ENCODE results near the gene CDH13. TPM values are rescaled to one million over a fixed set of nuclear protein-coding genes. Genes with fewer than 3 reads are reported as not detected.

Gene CDH13
- polyA plus RNA-seq, 2 of the 4 experiments (the other 2 are of a cell fraction), result not detected

GRCh38 chr16:82636958-82637357 lies 10.2 kb downstream of the CDH13 start:
- Histone ChIP-seq H3K9me3 (no peaks in the 10 kb centered on the region), H3K4me3 (no peak overlapping the region), H3K27ac (no peak overlapping the region), H3K4me2 (no peak overlapping the region), H3K4me1 (no peaks in the 10 kb centered on the region)
- no peak for TF ChIP-seq POLR2AphosphoS2 (conservative IDR thresholded peaks at IDR 0.05; ENCODE audit: low read length)
- TF ChIP-seq, protein P1, sequence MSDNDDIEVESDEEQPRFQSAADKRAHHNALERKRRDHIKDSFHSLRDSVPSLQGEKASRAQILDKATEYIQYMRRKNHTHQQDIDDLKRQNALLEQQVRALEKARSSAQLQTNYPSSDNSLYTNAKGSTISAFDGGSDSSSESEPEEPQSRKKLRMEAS (IDR thresholded peaks at IDR 0.05), result no peak
- FAIRE-seq, result no peak
- CTCF ChIA-PET, result no interaction called here
- DNase-seq (ENCODE audit: low read depth in 1 of 2, low spot score in 1 of 2), result no peak
- 71% methylated on average over 3 of the region's 3 CpGs for WGBS (ENCODE audit: missing lambda C conversion rate)
- POLR2A ChIA-PET, result no interaction called here
- no peak for ATAC-seq

GRCh38 chr16:82638095-82638798 lies 11.5 kb downstream of the CDH13 start:
- no peak overlapping the region for H3K27ac ChIP-seq
- DNase-seq (ENCODE audit: low read depth in 1 of 2, low spot score in 1 of 2), result no peak
- H3K4me3 ChIP-seq, result no peak overlapping the region
- POLR2A ChIA-PET, result no interaction called here
- TF ChIP-seq JUN (IDR thresholded peaks at IDR 0.05), result no peak
- no peak for TF ChIP-seq NPAS2 (CRISPR knock-in tag; IDR thresholded peaks at IDR 0.05; ENCODE audit: borderline replicate concordance)
- TF ChIP-seq FOSL2 (IDR thresholded peaks at IDR 0.05), result no peak
- TF ChIP-seq FOSL2 (CRISPR knock-in tag; IDR thresholded peaks at IDR 0.05), result no peak
- TF ChIP-seq, protein P2, sequence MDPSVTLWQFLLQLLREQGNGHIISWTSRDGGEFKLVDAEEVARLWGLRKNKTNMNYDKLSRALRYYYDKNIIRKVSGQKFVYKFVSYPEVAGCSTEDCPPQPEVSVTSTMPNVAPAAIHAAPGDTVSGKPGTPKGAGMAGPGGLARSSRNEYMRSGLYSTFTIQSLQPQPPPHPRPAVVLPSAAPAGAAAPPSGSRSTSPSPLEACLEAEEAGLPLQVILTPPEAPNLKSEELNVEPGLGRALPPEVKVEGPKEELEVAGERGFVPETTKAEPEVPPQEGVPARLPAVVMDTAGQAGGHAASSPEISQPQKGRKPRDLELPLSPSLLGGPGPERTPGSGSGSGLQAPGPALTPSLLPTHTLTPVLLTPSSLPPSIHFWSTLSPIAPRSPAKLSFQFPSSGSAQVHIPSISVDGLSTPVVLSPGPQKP (IDR thresholded peaks at IDR 0.05; ENCODE audit: low read depth, low read length), result no peak
- TF ChIP-seq, protein P1 (IDR thresholded peaks at IDR 0.05), result no peak
- ATAC-seq, result no peak
- WGBS (ENCODE audit: missing lambda C conversion rate), result 47% methylated on average over 4 of the region's 4 CpGs
- FAIRE-seq, result no peak
- no peaks in the 10 kb centered on the region for H3K9me3 ChIP-seq
- CTCF ChIA-PET, result no interaction called here
- no peaks in the 10 kb centered on the region for H3K4me1 ChIP-seq
- H3K4me2 ChIP-seq, result no peak overlapping the region

DNA sequence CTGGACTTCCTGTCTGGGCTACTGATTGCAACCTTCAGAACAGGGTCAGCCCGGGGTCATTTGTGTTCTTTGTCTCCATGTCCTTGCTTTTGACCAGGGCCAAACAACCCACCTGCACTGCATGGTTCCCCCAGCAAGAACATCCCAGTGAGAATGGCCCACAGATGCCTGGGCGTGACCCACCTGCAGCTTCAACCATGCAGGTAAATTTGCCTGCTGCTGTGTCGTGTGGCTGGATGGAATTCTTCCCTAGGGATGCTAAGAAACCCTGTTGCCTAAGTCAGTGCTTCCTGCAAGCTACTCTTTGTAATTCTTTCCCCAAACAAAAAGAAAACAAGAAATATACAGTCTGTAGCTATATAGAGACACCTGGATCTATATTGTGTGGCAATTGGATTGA lies 12.5 kb downstream of the CDH13 start:
- WGBS (ENCODE audit: missing lambda C conversion rate), result 17% methylated on average over 3 of the region's 3 CpGs
- Histone ChIP-seq H3K9me3 (no peaks in the 10 kb centered on the region), H3K4me3 (no peak overlapping the region), H3K4me1 (no peaks in the 10 kb centered on the region), H3K4me2 (no peak overlapping the region), H3K27ac (no peak overlapping the region)
- ATAC-seq (no peak), DNase-seq (ENCODE audit: low read depth in 1 of 2, low spot score in 1 of 2) (no peak), FAIRE-seq (no peak)
- TF ChIP-seq CEBPB (IDR thresholded peaks at IDR 0.05) (no peak), ZSCAN20 (CRISPR knock-in tag; IDR thresholded peaks at IDR 0.05) (no peak), KDM1A (IDR thresholded peaks at IDR 0.05; ENCODE audit: low read depth) (no peak), HES2 (IDR thresholded peaks at IDR 0.05) (no peak), HOXA7 (CRISPR knock-in tag; IDR thresholded peaks at IDR 0.05) (no peak), KDM5A (IDR thresholded peaks at IDR 0.05) (no peak), SREBF2 (IDR thresholded peaks at IDR 0.05) (no peak), ZNF302 (CRISPR knock-in tag; IDR thresholded peaks at IDR 0.05) (no peak), EHMT2 (IDR thresholded peaks at IDR 0.05; ENCODE audit: low read depth) (no peak), TP53 (CRISPR knock-in tag; IDR thresholded peaks at IDR 0.05) (no peak), RARB (CRISPR knock-in tag; IDR thresholded peaks at IDR 0.05) (no peak), HOXB5 (CRISPR knock-in tag; IDR thresholded peaks at IDR 0.05) (no peak), SMC3 (IDR thresholded peaks at IDR 0.05) (no peak), GATA3 (IDR thresholded peaks at IDR 0.05; ENCODE audit: borderline replicate concordance) (no peak), ESRRA (IDR thresholded peaks at IDR 0.05; ENCODE audit: borderline replicate concordance, low read length) (no peak)
- TF ChIP-seq, protein P2 (IDR thresholded peaks at IDR 0.05; ENCODE audit: low read depth, low read length), result no peak
- TF ChIP-seq, protein P1 (IDR thresholded peaks at IDR 0.05), result no peak
- ChIA-PET CTCF (interaction anchor here (0.6 to 3.3 kb wide), 8 partner anchors 8 to 375 kb away, joined by 3 to 21 read pairs (median 6); no protein-coding TSS in a partner anchor), POLR2A (no interaction called here)
